Neural cell (in vitro differentiated cells): Measurements from ENCODE around the gene FBXO21.

Source experiments
- EP300 ChIP-seq: fragments of 450-650 bp; conservative IDR thresholded peaks from 2 replicates; pipeline ENCODE4 v1.6.1; 2014; ENCODE audit warnings: antibody characterized with exemption, mild to moderate bottlenecking, moderate library complexity; ENCODE audit not compliant: poor library complexity, severe bottlenecking
- MXI1 ChIP-seq: fragments of 450-650 bp; conservative IDR thresholded peaks from 2 replicates; pipeline ENCODE4 v1.6.1; 2014; ENCODE audit warnings: antibody characterized with exemption, mild to moderate bottlenecking; ENCODE audit not compliant: poor library complexity, severe bottlenecking
- POLR2AphosphoS5 ChIP-seq: IDR thresholded peaks from 2 replicates; pipeline ENCODE4 v1.6.1; 2012
- SMC3 ChIP-seq: fragments of 450-650 bp; conservative IDR thresholded peaks from 2 replicates; pipeline ENCODE4 v1.6.1; 2014; ENCODE audit warnings: antibody characterized with exemption, mild to moderate bottlenecking, moderate library complexity; ENCODE audit not compliant: poor library complexity
- TF ChIP-seq, protein P1 (sequence below): fragments of 450-650 bp; IDR thresholded peaks from 2 replicates; pipeline ENCODE4 v1.5.1; 2014; ENCODE audit warnings: antibody characterized with exemption, mild to moderate bottlenecking, moderate library complexity; ENCODE audit not compliant: poor library complexity, severe bottlenecking
- TF ChIP-seq, protein P2 (sequence below): IDR thresholded peaks from 2 replicates; pipeline ENCODE4 v1.6.1; 2012; ENCODE audit warnings: borderline replicate concordance

GRCh38 chr12:117101953-117102799 lies 88.1 kb downstream of the FBXO21 start:
- TF ChIP-seq, protein P1, sequence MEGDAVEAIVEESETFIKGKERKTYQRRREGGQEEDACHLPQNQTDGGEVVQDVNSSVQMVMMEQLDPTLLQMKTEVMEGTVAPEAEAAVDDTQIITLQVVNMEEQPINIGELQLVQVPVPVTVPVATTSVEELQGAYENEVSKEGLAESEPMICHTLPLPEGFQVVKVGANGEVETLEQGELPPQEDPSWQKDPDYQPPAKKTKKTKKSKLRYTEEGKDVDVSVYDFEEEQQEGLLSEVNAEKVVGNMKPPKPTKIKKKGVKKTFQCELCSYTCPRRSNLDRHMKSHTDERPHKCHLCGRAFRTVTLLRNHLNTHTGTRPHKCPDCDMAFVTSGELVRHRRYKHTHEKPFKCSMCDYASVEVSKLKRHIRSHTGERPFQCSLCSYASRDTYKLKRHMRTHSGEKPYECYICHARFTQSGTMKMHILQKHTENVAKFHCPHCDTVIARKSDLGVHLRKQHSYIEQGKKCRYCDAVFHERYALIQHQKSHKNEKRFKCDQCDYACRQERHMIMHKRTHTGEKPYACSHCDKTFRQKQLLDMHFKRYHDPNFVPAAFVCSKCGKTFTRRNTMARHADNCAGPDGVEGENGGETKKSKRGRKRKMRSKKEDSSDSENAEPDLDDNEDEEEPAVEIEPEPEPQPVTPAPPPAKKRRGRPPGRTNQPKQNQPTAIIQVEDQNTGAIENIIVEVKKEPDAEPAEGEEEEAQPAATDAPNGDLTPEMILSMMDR = no peak
- no peak for TF ChIP-seq POLR2AphosphoS5
- TF ChIP-seq MXI1 = no peak
- TF ChIP-seq SMC3 = no peak
- TF ChIP-seq, protein P2, sequence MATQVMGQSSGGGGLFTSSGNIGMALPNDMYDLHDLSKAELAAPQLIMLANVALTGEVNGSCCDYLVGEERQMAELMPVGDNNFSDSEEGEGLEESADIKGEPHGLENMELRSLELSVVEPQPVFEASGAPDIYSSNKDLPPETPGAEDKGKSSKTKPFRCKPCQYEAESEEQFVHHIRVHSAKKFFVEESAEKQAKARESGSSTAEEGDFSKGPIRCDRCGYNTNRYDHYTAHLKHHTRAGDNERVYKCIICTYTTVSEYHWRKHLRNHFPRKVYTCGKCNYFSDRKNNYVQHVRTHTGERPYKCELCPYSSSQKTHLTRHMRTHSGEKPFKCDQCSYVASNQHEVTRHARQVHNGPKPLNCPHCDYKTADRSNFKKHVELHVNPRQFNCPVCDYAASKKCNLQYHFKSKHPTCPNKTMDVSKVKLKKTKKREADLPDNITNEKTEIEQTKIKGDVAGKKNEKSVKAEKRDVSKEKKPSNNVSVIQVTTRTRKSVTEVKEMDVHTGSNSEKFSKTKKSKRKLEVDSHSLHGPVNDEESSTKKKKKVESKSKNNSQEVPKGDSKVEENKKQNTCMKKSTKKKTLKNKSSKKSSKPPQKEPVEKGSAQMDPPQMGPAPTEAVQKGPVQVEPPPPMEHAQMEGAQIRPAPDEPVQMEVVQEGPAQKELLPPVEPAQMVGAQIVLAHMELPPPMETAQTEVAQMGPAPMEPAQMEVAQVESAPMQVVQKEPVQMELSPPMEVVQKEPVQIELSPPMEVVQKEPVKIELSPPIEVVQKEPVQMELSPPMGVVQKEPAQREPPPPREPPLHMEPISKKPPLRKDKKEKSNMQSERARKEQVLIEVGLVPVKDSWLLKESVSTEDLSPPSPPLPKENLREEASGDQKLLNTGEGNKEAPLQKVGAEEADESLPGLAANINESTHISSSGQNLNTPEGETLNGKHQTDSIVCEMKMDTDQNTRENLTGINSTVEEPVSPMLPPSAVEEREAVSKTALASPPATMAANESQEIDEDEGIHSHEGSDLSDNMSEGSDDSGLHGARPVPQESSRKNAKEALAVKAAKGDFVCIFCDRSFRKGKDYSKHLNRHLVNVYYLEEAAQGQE = no peak
- no peak for TF ChIP-seq EP300
